Measurements from ENCODE around the gene VMP1.

The VMP1 gene

GRCh38 chr17:59766491-59766890, 59.0 kb downstream of the VMP1 start (continued):
- no peak for TF ChIP-seq ZBTB44 (tag by site-specific recombination; IDR thresholded peaks at IDR 0.05)
- TF ChIP-seq ZNF114 (tag by site-specific recombination; IDR thresholded peaks at IDR 0.05), result no peak
- TF ChIP-seq HOXC10 (CRISPR knock-in tag; IDR thresholded peaks at IDR 0.05), result no peak
- no peak for TF ChIP-seq ZNF248 (tag by site-specific recombination; IDR thresholded peaks at IDR 0.05)
- no peak for TF ChIP-seq KLF9 (tag by site-specific recombination; IDR thresholded peaks at IDR 0.05; ENCODE audit: low read depth)
- TF ChIP-seq ZNF433 (tag by site-specific recombination; IDR thresholded peaks at IDR 0.05; ENCODE audit: low read depth), result no peak
- no peak for TF ChIP-seq WT1 (tag by site-specific recombination; IDR thresholded peaks at IDR 0.05)
- TF ChIP-seq PRDM4 (tag by site-specific recombination; IDR thresholded peaks at IDR 0.05), result no peak

- H3K4me3 ChIP-seq (ENCODE audit: low read depth, low read length), result no peak overlapping the region
- H3K27ac ChIP-seq (ENCODE audit: extremely low read depth, low read depth, low read length), result no peak overlapping the region
- TF ChIP-seq ZNF704 (tag by site-specific recombination; IDR thresholded peaks at IDR 0.05) (no peak), TRIM28 (IDR thresholded peaks at IDR 0.05; ENCODE audit: borderline replicate concordance, low read length) (no peak), OSR2 (tag by site-specific recombination; IDR thresholded peaks at IDR 0.05) (no peak), ZNF585B (tag by site-specific recombination; IDR thresholded peaks at IDR 0.05) (no peak), ZNF335 (tag by site-specific recombination; conservative IDR thresholded peaks at IDR 0.05) (no peak), ZNF785 (tag by site-specific recombination; IDR thresholded peaks at IDR 0.05) (no peak), ZNF621 (tag by site-specific recombination; IDR thresholded peaks at IDR 0.05) (no peak)
- ChIA-PET CTCF (no interaction called here), POLR2A (no interaction called here)
- peaks cover 16% of the 10 kb centered on the region for H3K4me1 ChIP-seq (ENCODE audit: control insufficient read depth, insufficient read depth, low read length)
- H3K9me3 ChIP-seq (ENCODE audit: control insufficient read depth, insufficient read depth, low read depth, low read length), result no peaks in the 10 kb centered on the region
- peaks cover 12 to 14% of the 10 kb centered on the region in 2 experiments for H3K36me3 ChIP-seq (ENCODE audit: control insufficient read depth in 2 of 2, insufficient read depth in 1 of 2, low read length in 2 of 2)
Measured at GRCh38 chr17:59767176-59767575, 59.7 kb downstream of the VMP1 start.

GRCh38 chr17:59769887-59770286, 62.4 kb downstream of the VMP1 start:
- POLR2A ChIA-PET, result interaction anchor here (0.5 to 1.2 kb wide), 2 partner anchors 69 to 98 kb away, joined by 3 to 5 read pairs; no protein-coding TSS in a partner anchor
- CTCF ChIA-PET, result interaction anchor here (0.7 kb wide), 1 partner anchor 803 kb away, joined by 3 read pairs; no protein-coding TSS in a partner anchor
- H3K27ac ChIP-seq (ENCODE audit: extremely low read depth, low read depth, low read length), result no peak overlapping the region
- no peaks in the 10 kb centered on the region for H3K9me3 ChIP-seq (ENCODE audit: control insufficient read depth, insufficient read depth, low read depth, low read length)
- peaks cover 11% of the 10 kb centered on the region for H3K4me1 ChIP-seq (ENCODE audit: control insufficient read depth, insufficient read depth, low read length)
- no peak for TF ChIP-seq GLI2 (tag by site-specific recombination; IDR thresholded peaks at IDR 0.05; ENCODE audit: borderline replicate concordance, low read depth)
- TF ChIP-seq HOXA7 (CRISPR knock-in tag; IDR thresholded peaks at IDR 0.05; ENCODE audit: borderline replicate concordance), result no peak
- TF ChIP-seq ZNF776 (tag by site-specific recombination; IDR thresholded peaks at IDR 0.05; ENCODE audit: borderline replicate concordance), result no peak
- TF ChIP-seq ZNF518A (tag by site-specific recombination; conservative IDR thresholded peaks at IDR 0.05; ENCODE audit: low read depth), result no peak
- TF ChIP-seq ZNF239 (tag by site-specific recombination; IDR thresholded peaks at IDR 0.05), result no peak
- no peak for TF ChIP-seq KLF10 (tag by site-specific recombination; IDR thresholded peaks at IDR 0.05)
- peak; percentile 42; the same call in 1 of the 2 replicates for TF ChIP-seq SCRT2 (tag by site-specific recombination; IDR thresholded peaks at IDR 0.05)
- no peak for TF ChIP-seq ZNF221 (tag by site-specific recombination; IDR thresholded peaks at IDR 0.05; ENCODE audit: borderline replicate concordance)
- TF ChIP-seq ZIC2 (tag by site-specific recombination; IDR thresholded peaks at IDR 0.05), result no peak
- H3K36me3 ChIP-seq (ENCODE audit: control insufficient read depth in 2 of 2, insufficient read depth in 1 of 2, low read length in 2 of 2), result peaks cover 18 to 23% of the 10 kb centered on the region in 2 experiments
- no peak overlapping the region for H3K4me3 ChIP-seq (ENCODE audit: low read depth, low read length)
